ENCODE results near the gene TNFAIP8.
"Not testable (repeated sequence)": the region's sequence is repeated elsewhere in the genome, so short reads cannot be mapped to it uniquely, and the experiment has no call there.

The TNFAIP8 gene

DNA sequence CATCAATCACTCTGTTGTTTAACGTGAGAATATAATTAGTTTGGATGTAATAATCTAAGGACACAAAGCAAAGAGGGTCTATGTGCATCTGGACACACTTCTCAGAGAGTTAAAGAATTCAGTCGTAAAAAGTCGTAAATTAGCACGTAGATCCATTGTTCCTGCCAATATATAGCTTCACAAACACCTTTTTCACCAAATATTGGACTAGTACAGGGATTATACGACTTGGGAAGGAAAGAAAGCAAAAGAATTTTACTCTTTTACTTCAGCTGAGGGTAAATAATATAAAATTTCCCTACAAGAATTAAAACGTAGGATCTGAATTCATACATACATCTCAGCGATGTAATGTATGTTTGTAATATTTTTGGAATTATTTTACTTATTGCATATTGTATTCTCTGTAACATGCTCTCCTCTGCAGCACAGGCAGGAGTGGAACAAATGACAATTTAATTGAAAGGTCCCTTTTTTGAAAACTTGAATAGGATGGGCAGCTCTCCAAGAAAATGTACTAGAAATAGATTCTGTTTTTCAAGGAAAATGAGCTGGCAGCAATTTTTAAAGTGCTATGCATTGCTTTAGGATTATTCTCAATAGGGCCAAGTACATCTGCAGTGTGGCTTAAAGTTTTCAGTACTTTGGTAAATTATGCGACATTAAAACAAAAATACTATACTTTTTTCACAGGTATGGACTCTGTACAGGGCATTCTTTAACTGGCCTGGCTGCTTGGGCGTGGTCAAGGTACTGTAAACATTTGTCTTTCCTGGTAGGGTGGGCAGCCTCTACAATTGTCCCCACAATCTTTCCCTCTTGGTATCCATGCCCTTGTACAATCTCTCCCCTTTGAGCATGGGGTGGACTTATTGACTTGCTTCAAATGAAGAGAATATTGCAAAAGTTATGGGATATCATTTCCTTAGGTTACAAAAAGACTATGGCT, 56.7 kb downstream of the TNFAIP8 start:
- TF ChIP-seq, protein P1, sequence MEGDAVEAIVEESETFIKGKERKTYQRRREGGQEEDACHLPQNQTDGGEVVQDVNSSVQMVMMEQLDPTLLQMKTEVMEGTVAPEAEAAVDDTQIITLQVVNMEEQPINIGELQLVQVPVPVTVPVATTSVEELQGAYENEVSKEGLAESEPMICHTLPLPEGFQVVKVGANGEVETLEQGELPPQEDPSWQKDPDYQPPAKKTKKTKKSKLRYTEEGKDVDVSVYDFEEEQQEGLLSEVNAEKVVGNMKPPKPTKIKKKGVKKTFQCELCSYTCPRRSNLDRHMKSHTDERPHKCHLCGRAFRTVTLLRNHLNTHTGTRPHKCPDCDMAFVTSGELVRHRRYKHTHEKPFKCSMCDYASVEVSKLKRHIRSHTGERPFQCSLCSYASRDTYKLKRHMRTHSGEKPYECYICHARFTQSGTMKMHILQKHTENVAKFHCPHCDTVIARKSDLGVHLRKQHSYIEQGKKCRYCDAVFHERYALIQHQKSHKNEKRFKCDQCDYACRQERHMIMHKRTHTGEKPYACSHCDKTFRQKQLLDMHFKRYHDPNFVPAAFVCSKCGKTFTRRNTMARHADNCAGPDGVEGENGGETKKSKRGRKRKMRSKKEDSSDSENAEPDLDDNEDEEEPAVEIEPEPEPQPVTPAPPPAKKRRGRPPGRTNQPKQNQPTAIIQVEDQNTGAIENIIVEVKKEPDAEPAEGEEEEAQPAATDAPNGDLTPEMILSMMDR (IDR thresholded peaks at IDR 0.05; ENCODE audit: low read depth, low read length, missing control alignments): no peak
- in situ Hi-C loops (cut with HindIII; ENCODE audit: low pct_ligation_motif_present, low sequenced_read_pairs): loop anchor here (25.0 kb wide), 1 partner anchor 375 kb away; no protein-coding TSS in a partner anchor
- Histone ChIP-seq H3K36me3 (replicated peaks) (no peaks in the 10 kb centered on the region), H3K4me3 (ENCODE audit: low read depth, low read length) (no peak overlapping the region), H3K27me3 (replicated peaks) (no peaks in the 10 kb centered on the region), H3K27ac (no peak overlapping the region)
- DNase-seq: no peak

DNA sequence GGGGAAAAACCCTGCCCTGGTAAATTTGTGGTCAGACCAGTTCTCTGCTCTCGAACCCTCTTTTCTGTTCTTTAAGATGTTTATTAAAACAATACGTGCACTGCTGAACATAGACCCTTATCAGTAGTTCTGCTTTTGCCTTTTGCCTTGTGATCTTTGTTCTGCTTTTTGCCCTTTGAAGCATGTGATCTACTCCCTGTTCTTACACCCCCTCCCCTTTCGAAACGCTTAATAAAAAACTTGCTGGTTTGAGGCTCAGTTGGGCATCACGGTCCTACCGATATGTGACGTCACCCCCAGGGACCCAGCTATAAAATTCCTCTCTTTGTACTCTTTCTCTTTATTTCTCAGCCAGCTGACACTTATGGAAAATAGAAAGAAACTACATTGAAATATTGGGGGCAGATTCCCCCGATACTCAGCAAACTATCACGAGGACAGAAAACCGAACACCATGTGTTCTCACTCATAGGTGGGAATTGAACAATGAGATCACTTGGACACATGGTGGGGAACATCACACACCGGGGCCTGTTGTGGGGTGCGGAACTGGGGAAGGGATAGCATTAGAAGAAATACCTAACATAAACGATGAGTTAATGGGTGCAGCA, 58.4 kb downstream of the TNFAIP8 start:
- H3K27me3 ChIP-seq (replicated peaks); H3K36me3 ChIP-seq (replicated peaks); DNase-seq; H3K27ac ChIP-seq; H3K4me3 ChIP-seq (ENCODE audit: low read depth, low read length): not testable (repeated sequence)
- in situ Hi-C loops (cut with HindIII; ENCODE audit: low pct_ligation_motif_present, low sequenced_read_pairs): loop anchor here (25.0 kb wide), 1 partner anchor 377 kb away; no protein-coding TSS in a partner anchor

DNA sequence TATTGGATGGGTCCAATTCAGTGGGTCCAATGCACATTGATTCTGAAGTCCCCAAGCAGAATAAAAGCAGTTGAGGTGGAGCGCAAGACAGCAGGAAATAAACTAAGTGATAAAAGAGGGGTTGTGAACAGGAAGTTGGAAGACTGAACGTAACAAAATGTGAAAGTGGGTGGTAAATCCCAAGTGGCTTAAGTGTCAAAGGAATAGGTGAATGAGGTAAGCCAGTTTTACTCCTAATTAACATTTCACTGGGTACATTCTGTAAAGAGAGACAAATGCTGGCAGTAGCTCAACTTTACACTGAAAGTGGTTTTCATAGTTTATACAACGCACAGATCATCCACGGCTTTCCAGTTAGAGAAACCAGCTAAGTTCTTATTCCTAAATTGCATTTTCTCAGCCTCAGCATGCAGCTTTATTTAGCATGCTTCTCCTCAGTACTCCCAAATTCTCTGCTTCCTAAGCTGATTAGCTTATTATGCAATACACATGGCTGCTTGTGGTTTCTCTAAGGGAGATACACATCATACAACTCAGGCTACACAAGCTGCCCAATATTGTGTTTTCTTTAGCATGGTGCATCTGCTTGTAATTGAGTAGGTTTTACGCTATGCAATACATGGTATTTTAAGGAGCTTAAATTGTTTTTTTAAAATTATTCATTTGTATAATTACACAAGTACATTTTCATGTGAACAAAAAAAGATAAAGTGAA, 62.2 kb downstream of the TNFAIP8 start:
- peak; percentile 72 for DNase-seq
- Histone ChIP-seq H3K36me3 (replicated peaks) (no peaks in the 10 kb centered on the region), H3K27me3 (replicated peaks) (no peaks in the 10 kb centered on the region), H3K27ac (no peak overlapping the region), H3K4me3 (ENCODE audit: low read depth, low read length) (no peak overlapping the region)
- TF ChIP-seq, protein P1 (IDR thresholded peaks at IDR 0.05; ENCODE audit: low read depth, low read length, missing control alignments): no peak
- in situ Hi-C loops (cut with HindIII; ENCODE audit: low pct_ligation_motif_present, low sequenced_read_pairs): loop anchor here (25.0 kb wide), 1 partner anchor 381 kb away; no protein-coding TSS in a partner anchor

DNA sequence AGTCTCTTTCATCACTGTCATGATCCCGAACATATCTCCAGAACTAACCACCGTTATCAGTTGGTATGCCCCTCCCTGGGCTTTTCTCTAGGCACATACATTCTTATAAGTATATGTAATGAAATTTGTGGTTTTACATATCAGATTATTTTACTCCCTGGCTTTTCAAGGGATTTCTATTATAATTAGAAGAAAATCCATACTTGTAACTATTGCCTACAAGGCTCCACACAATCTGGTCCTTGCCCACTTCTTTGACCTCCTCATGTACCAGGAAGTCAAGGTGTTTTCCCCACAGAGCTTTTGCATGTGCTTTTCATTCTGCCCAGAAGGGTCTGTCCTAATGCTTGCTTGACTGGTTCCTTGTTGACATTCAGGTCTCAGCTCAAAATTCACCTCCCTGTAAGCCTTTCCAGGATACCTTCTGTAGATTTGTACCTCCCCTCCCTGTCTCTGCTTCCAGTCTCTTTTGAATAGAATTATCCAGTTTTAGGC, 62.8 kb downstream of the TNFAIP8 start:
- in situ Hi-C loops (cut with HindIII; ENCODE audit: low pct_ligation_motif_present, low sequenced_read_pairs): loop anchor here (25.0 kb wide), 1 partner anchor 381 kb away; no protein-coding TSS in a partner anchor
- Histone ChIP-seq H3K27ac (no peak overlapping the region), H3K36me3 (replicated peaks) (no peaks in the 10 kb centered on the region), H3K27me3 (replicated peaks) (no peaks in the 10 kb centered on the region), H3K4me3 (ENCODE audit: low read depth, low read length) (no peak overlapping the region)
- peak; percentile 79 for DNase-seq
- TF ChIP-seq, protein P1 (IDR thresholded peaks at IDR 0.05; ENCODE audit: low read depth, low read length, missing control alignments): no peak

DNA sequence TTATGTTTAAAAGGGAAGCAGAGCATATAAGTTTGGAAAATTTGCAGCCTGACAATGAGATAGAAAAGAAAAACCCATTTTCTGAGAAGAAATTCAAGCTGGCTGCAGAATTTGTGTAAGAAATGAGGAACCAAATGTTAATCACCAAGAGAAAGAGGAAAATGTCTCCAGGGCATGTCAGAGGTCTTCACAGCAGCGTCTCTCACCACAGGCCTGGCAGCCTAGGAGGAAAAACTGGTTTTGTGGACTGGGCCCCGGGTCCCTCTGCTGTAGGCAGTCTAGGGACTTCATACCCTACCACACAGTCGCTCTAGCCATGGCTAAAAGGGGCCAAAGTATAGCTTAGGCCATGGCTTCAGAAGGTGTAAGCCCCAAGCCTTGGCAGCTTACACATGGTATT, 64.3 kb downstream of the TNFAIP8 start:
- TF ChIP-seq, protein P1 (IDR thresholded peaks at IDR 0.05; ENCODE audit: low read depth, low read length, missing control alignments): no peak
- Histone ChIP-seq H3K36me3 (replicated peaks) (no peaks in the 10 kb centered on the region), H3K27ac (no peak overlapping the region), H3K4me3 (ENCODE audit: low read depth, low read length) (no peak overlapping the region), H3K27me3 (replicated peaks) (no peaks in the 10 kb centered on the region)
- in situ Hi-C loops (cut with HindIII; ENCODE audit: low pct_ligation_motif_present, low sequenced_read_pairs): loop anchor here (25.0 kb wide), 1 partner anchor 383 kb away; no protein-coding TSS in a partner anchor
- DNase-seq: no peak

Data from brain microvascular endothelial cell (primary cell).